HepG2 (cell line): ENCODE data around the gene COPS7B. TPM values are rescaled to one million over a fixed set of nuclear protein-coding genes. Genes with fewer than 3 reads are reported as not detected.

ENCODE experiments used
- ATF3 ChIP-seq: sonication (generic); formaldehyde crosslinking; IDR thresholded peaks from 2 replicates; pipeline ENCODE4 v1.4.0; 2020; ENCODE audit warnings: missing genetic modification reagents
- ATF7 ChIP-seq, 2 experiments: fragments of 450-650 bp in 1 of 2; sonication (generic) in 1 of 2; formaldehyde crosslinking in 1 of 2; IDR thresholded peaks; 2 replicates each; pipeline versions ENCODE4 v1.4.0 to v1.6.1; 2016 to 2020; ENCODE audit warnings: antibody characterized with exemption in 1 of 2, mild to moderate bottlenecking in 1 of 2, missing genetic modification reagents in 1 of 2
- EED ChIP-seq: sonication (generic); formaldehyde crosslinking; IDR thresholded peaks from 2 replicates; pipeline ENCODE4 v1.5.0; 2020; ENCODE audit warnings: mild to moderate bottlenecking, missing genetic modification reagents
- GABPA ChIP-seq, 2 experiments: IDR thresholded peaks; 2 replicates each; pipeline ENCODE4 v1.6.1; 2011 to 2016; ENCODE audit warnings: low read depth in 2 of 2, low read length in 1 of 2, missing biosample characterization in 1 of 2, missing genetic modification characterization in 1 of 2
- GABPB1 ChIP-seq: IDR thresholded peaks from 2 replicates; pipeline ENCODE4 v1.6.1; 2016; ENCODE audit warnings: mild to moderate bottlenecking, missing genetic modification reagents, moderate library complexity, missing compliant biosample characterization
- HES4 ChIP-seq: sonication (generic); formaldehyde crosslinking; IDR thresholded peaks from 2 replicates; pipeline ENCODE4 v1.9.0; 2021; ENCODE audit warnings: mild to moderate bottlenecking, missing genetic modification reagents, borderline replicate concordance
- HINFP ChIP-seq: sonication (generic); formaldehyde crosslinking; IDR thresholded peaks from 2 replicates; pipeline ENCODE4 v1.4.0; 2020; ENCODE audit warnings: low read depth, mild to moderate bottlenecking, missing genetic modification reagents
- NFE2L1 ChIP-seq: sonication (generic); formaldehyde crosslinking; IDR thresholded peaks from 2 replicates; pipeline ENCODE4 v1.4.0; 2020; ENCODE audit warnings: missing genetic modification reagents, mild to moderate bottlenecking, borderline replicate concordance
- PRMT3 ChIP-seq: sonication (generic); formaldehyde crosslinking; IDR thresholded peaks from 2 replicates; pipeline ENCODE4 v1.8.1; 2022; ENCODE audit warnings: low read depth, mild to moderate bottlenecking, moderate library complexity, missing genetic modification reagents, borderline replicate concordance
- RCOR2 ChIP-seq: IDR thresholded peaks from 2 replicates; pipeline ENCODE4 v1.6.1; 2016; ENCODE audit warnings: missing biosample characterization, missing genetic modification reagents
- RELA ChIP-seq: sonication (generic); formaldehyde crosslinking; IDR thresholded peaks from 2 replicates; pipeline ENCODE4 v1.4.0; 2020; ENCODE audit warnings: missing genetic modification reagents
- RXRA ChIP-seq: sonication (generic); formaldehyde crosslinking; IDR thresholded peaks from 2 replicates; pipeline ENCODE4 v1.5.1; 2020; ENCODE audit warnings: missing genetic modification reagents
- ZFP36 ChIP-seq: fragments of 150-350 bp; IDR thresholded peaks from 2 replicates; pipeline ENCODE4 v1.6.1; 2018; ENCODE audit warnings: borderline replicate concordance, low read length, low read depth; ENCODE audit not compliant: partially characterized antibody
- ZMYM2 ChIP-seq: sonication (generic); formaldehyde crosslinking; IDR thresholded peaks from 2 replicates; pipeline ENCODE4 v1.8.0; 2022; ENCODE audit warnings: mild to moderate bottlenecking, missing genetic modification reagents
- ZMYM4 ChIP-seq: sonication (generic); formaldehyde crosslinking; IDR thresholded peaks from 2 replicates; pipeline ENCODE4 v1.8.1; 2023; ENCODE audit warnings: mild to moderate bottlenecking, missing genetic modification reagents
- ZNF33B ChIP-seq: sonication (generic); formaldehyde crosslinking; IDR thresholded peaks from 2 replicates; pipeline ENCODE4 v1.5.1; 2020; ENCODE audit warnings: mild to moderate bottlenecking, missing genetic modification reagents
- ZNF431 ChIP-seq: sonication (generic); formaldehyde crosslinking; IDR thresholded peaks from 2 replicates; pipeline ENCODE4 v1.9.0; 2022; ENCODE audit warnings: missing genetic modification reagents, low read depth, mild to moderate bottlenecking, borderline replicate concordance
- ZNF792 ChIP-seq: IDR thresholded peaks from 2 replicates; pipeline ENCODE4 v1.6.1; 2016
- ZSCAN25 ChIP-seq: sonication (generic); formaldehyde crosslinking; IDR thresholded peaks from 2 replicates; pipeline ENCODE4 v1.8.0; 2022; ENCODE audit warnings: mild to moderate bottlenecking, missing genetic modification reagents
- polyA plus RNA-seq, 8 experiments: library from polyadenylated mRNA; depleted of rRNA in 3 of 8; stranded (reverse) in 7 of 8; unstranded in 1 of 8; fragments of >200 nt; fragmentation: Illumina TruSeq in 4 of 8; extraction: Trizol in 4 of 8; gene quantifications; 2 replicates each; pipeline versions ENCODE4 v1.2.1 to v1.2.3, GENCODE V29; 2011 to 2016; ENCODE audit warnings: low read depth in 4 of 8, missing spikeins in 1 of 8, mixed read lengths in 1 of 8; ENCODE audit not compliant: insufficient read depth in 1 of 8
- total RNA-seq, 5 experiments: library from RNA; depleted of rRNA; stranded (reverse); fragments of >200 nt; fragmentation: Illumina TruSeq; extraction: Trizol; gene quantifications; 2 replicates each; pipeline ENCODE4 v1.2.3, GENCODE V29; 2016; ENCODE audit warnings: low read depth in 1 of 5
- TF ChIP-seq, protein P1 (sequence below): sonication (generic); IDR thresholded peaks from 2 replicates; pipeline ENCODE4 v1.6.1; 2016; ENCODE audit warnings: low read depth, borderline replicate concordance
- TF ChIP-seq, protein P2 (sequence below): sonication (generic); formaldehyde crosslinking; IDR thresholded peaks from 2 replicates; pipeline ENCODE4 v1.4.0; 2020; ENCODE audit warnings: missing genetic modification reagents, low read depth, mild to moderate bottlenecking, borderline replicate concordance
- TF ChIP-seq, protein P3 (sequence below): sonication (generic); formaldehyde crosslinking; IDR thresholded peaks from 2 replicates; pipeline ENCODE4 v1.4.0; 2020; ENCODE audit warnings: low read depth, mild to moderate bottlenecking, missing genetic modification reagents
- TF ChIP-seq, protein P4 (sequence below): fragments of 450-650 bp; IDR thresholded peaks from 2 replicates; pipeline ENCODE4 v1.6.1; 2017

The COPS7B gene
- total and polyA plus RNA-seq, 2 of the 13 experiments (the other 11 are each of a cell fraction or from before 2014, with no cell fraction given), result 30.6 to 62.7 TPM

GRCh38 chr2:231780909-231781797, 5.1 kb upstream of the COPS7B start, which contains the start of gene PDE6D (continued):
- TF ChIP-seq ATF7 (IDR thresholded peaks at IDR 0.05) (no peak), ATF7 (CRISPR knock-in tag; IDR thresholded peaks at IDR 0.05) (0 out of 2 replicates have a peak, but pooled peaks have one; percentile 55), HINFP (CRISPR knock-in tag) (peak; percentile 84), PRMT3 (CRISPR knock-in tag) (no peak), ZNF431 (CRISPR knock-in tag) (no peak), ATF3 (CRISPR knock-in tag) (no peak), HES4 (CRISPR knock-in tag) (0 out of 2 replicates have a peak, but pooled peaks have one; percentile 53), GABPB1 (peak; percentile 94), RELA (no peak), RXRA (peak; percentile 63), RCOR2 (CRISPR knock-in tag) (no peak), ZNF33B (peak; percentile 89), ZMYM2 (peak; percentile 18; the same call in 1 of the 2 replicates), ZMYM4 (CRISPR knock-in tag) (peak; percentile 57), NFE2L1 (CRISPR knock-in tag) (peak; percentile 82; the same call in 1 of the 2 replicates), GABPA (IDR thresholded peaks at IDR 0.05; ENCODE audit: low read depth, low read length) (peak; percentile 74), GABPA (CRISPR knock-in tag; IDR thresholded peaks at IDR 0.05; ENCODE audit: low read depth) (peak; percentile 93), ZFP36 (no peak), ZNF792 (CRISPR knock-in tag) (no peak), EED (CRISPR knock-in tag) (peak; percentile 70; the same call in 1 of the 2 replicates), ZSCAN25 (CRISPR knock-in tag) (0 out of 2 replicates have a peak, but pooled peaks have one; percentile 17)
- TF ChIP-seq, protein P1, sequence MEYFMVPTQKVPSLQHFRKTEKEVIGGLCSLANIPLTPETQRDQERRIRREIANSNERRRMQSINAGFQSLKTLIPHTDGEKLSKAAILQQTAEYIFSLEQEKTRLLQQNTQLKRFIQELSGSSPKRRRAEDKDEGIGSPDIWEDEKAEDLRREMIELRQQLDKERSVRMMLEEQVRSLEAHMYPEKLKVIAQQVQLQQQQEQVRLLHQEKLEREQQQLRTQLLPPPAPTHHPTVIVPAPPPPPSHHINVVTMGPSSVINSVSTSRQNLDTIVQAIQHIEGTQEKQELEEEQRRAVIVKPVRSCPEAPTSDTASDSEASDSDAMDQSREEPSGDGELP, result peak; percentile 36; the same call in 1 of the 2 replicates
- TF ChIP-seq, protein P2, sequence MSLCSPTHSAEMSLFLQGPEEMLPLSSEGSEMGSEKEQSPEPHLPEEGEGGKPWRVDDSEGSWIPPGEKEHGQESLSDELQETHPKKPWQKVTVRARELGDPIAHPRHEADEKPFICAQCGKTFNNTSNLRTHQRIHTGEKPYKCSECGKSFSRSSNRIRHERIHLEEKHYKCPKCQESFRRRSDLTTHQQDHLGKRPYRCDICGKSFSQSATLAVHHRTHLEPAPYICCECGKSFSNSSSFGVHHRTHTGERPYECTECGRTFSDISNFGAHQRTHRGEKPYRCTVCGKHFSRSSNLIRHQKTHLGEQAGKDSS (CRISPR knock-in tag), result peak; percentile 37; the same call in 1 of the 2 replicates
- TF ChIP-seq, protein P3, sequence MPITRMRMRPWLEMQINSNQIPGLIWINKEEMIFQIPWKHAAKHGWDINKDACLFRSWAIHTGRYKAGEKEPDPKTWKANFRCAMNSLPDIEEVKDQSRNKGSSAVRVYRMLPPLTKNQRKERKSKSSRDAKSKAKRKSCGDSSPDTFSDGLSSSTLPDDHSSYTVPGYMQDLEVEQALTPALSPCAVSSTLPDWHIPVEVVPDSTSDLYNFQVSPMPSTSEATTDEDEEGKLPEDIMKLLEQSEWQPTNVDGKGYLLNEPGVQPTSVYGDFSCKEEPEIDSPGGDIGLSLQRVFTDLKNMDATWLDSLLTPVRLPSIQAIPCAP (CRISPR knock-in tag), result 0 out of 2 replicates have a peak, but pooled peaks have one; percentile 2
- TF ChIP-seq, protein P4, sequence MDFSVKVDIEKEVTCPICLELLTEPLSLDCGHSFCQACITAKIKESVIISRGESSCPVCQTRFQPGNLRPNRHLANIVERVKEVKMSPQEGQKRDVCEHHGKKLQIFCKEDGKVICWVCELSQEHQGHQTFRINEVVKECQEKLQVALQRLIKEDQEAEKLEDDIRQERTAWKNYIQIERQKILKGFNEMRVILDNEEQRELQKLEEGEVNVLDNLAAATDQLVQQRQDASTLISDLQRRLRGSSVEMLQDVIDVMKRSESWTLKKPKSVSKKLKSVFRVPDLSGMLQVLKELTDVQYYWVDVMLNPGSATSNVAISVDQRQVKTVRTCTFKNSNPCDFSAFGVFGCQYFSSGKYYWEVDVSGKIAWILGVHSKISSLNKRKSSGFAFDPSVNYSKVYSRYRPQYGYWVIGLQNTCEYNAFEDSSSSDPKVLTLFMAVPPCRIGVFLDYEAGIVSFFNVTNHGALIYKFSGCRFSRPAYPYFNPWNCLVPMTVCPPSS, result no peak
